Fibroblast of the aortic adventitia (primary cell): ENCODE measurements around the gene SLC44A4. TPM values are rescaled to one million over a fixed set of nuclear protein-coding genes. Genes with fewer than 3 reads are reported as not detected.

Experiments used
- DNase-seq: peaks from one replicate; pipeline ENCODE4 v3.0.0-alpha.2; 2010; ENCODE audit warnings: low read depth
- H3K4me3 ChIP-seq: 2 replicates; pipeline ENCODE4 v1.5.1; 2011; ENCODE audit warnings: low read depth, mild to moderate bottlenecking, control low read depth, low read length, moderate library complexity
- CTCF ChIP-seq: IDR thresholded peaks from 2 replicates; pipeline ENCODE4 v1.5.1; 2011; ENCODE audit warnings: mild to moderate bottlenecking, low read length, control low read depth, inconsistent platforms; ENCODE audit not compliant: insufficient read depth
- total RNA-seq: library from RNA; depleted of rRNA; stranded (reverse); fragments of >200 nt; gene quantifications from 2 replicates; pipeline ENCODE4 v1.2.3, GENCODE V29; 2012; ENCODE audit warnings: low replicate concordance

The SLC44A4 gene
- total RNA-seq, 1 donor, result 0.27 TPM

- TF ChIP-seq CTCF, result no peak
- no peak for DNase-seq
- H3K4me3 ChIP-seq, result peak overlapping the region; percentile 99
These were observed 17.7 kb upstream of the SLC44A4 start for GRCh38 chr6:31896493-31896855.

- DNase-seq, result no peak
These were observed 14.0 kb upstream of the SLC44A4 start for GRCh38 chr6:31892821-31893220.

GRCh38 chr6:31889331-31889972 lies 10.7 kb upstream of the SLC44A4 start:
- H3K4me3 ChIP-seq, result no peak overlapping the region
- no peak for TF ChIP-seq CTCF
- DNase-seq, result no peak

More at GRCh38 chr6:31892821-31893220, 14.0 kb upstream of the SLC44A4 start:
- TF ChIP-seq CTCF, result no peak
- no peak overlapping the region for H3K4me3 ChIP-seq

- DNase-seq, result no peak
- no peak overlapping the region for H3K4me3 ChIP-seq
- peak; percentile 72 for TF ChIP-seq CTCF
These were observed 9.8 kb upstream of the SLC44A4 start for GRCh38 chr6:31888276-31889258.

GRCh38 chr6:31887173-31888007 lies 8.6 kb upstream of the SLC44A4 start:
- no peak for TF ChIP-seq CTCF
- no peak overlapping the region for H3K4me3 ChIP-seq
- no peak for DNase-seq

GRCh38 chr6:31886541-31886991 lies 7.8 kb upstream of the SLC44A4 start:
- TF ChIP-seq CTCF, result no peak
- H3K4me3 ChIP-seq, result no peak overlapping the region
- DNase-seq, result no peak
